Uterus (tissue), 4 donors: ENCODE data around the gene SLC35G6. TPM values are rescaled to one million over a fixed set of nuclear protein-coding genes. Genes with fewer than 3 reads are reported as not detected.

Experiments used
- DNase-seq, 2 donors: peaks; one replicate each; pipeline ENCODE4 v3.0.0-alpha.2; 2019 to 2020
- H3K27ac ChIP-seq, 2 donors: fragments of 200-600 bp; sonication (generic); 1 replicate in 1 of 2; 2 replicates in 1 of 2; pipeline ENCODE4 v1.5.1; 2016 to 2018
- H3K27me3 ChIP-seq, 2 donors: fragments of 200-600 bp; sonication (generic); one replicate each; pipeline ENCODE4 v1.5.1; 2018 to 2019; ENCODE audit warnings: control low read depth in 1 of 2
- H3K36me3 ChIP-seq, 2 donors: fragments of 200-600 bp; sonication (generic); one replicate each; pipeline ENCODE4 v1.5.1; 2019; ENCODE audit warnings: control low read depth in 1 of 2
- H3K4me1 ChIP-seq, 2 donors: fragments of 200-600 bp; sonication (generic); one replicate each; pipeline ENCODE4 v1.5.1; 2018 to 2019; ENCODE audit warnings: control low read depth in 1 of 2
- H3K4me3 ChIP-seq, 2 donors: fragments of 200-600 bp; sonication (generic); 1 replicate in 1 of 2; 2 replicates in 1 of 2; pipeline ENCODE4 v1.5.1; 2018 to 2019; ENCODE audit warnings: mild to moderate bottlenecking in 1 of 2
- H3K9me3 ChIP-seq, 2 donors: fragments of 200-600 bp; sonication (generic); one replicate each; pipeline ENCODE4 v1.5.1; 2019; ENCODE audit warnings: control low read depth in 1 of 2
- POLR2A ChIP-seq, 2 donors: fragments of 450-650 bp; IDR thresholded peaks; one replicate each; pipeline ENCODE4 v1.6.1; 2016; ENCODE audit warnings: antibody characterized with exemption in 2 of 2, mild to moderate bottlenecking in 1 of 2, moderate library complexity in 1 of 2
- intact Hi-C: fragments of 100-400 bp; cut with DNase I; formaldehyde crosslinking; loops from one replicate; pipeline ENCODE4 v1.15.1; 2023; ENCODE audit warnings: low total_unique reads
- total RNA-seq, 4 donors: library from RNA; depleted of rRNA in 3 of 4; stranded (reverse); fragments of >200 nt in 3 of 4; gene quantifications; one replicate each; pipeline versions ENCODE4 v1.1.0 to v1.2.4, GENCODE V29; 2014 to 2023
- TF ChIP-seq, protein P1 (sequence below), 4 experiments: fragments of 200-600 bp in 2 of 4; fragments of 450-650 bp in 2 of 4; sonication (generic) in 2 of 4; IDR thresholded peaks; one replicate each; pipeline ENCODE4 v1.5.1; 2016 to 2019; ENCODE audit warnings: antibody characterized with exemption in 4 of 4, mild to moderate bottlenecking in 2 of 4, moderate library complexity in 1 of 4
- donor health status: DM: yes; HTN: yes; CAD: no.

Gene SLC35G6
- total RNA-seq, 4 donors from 2014 or later: not detected

DNA sequence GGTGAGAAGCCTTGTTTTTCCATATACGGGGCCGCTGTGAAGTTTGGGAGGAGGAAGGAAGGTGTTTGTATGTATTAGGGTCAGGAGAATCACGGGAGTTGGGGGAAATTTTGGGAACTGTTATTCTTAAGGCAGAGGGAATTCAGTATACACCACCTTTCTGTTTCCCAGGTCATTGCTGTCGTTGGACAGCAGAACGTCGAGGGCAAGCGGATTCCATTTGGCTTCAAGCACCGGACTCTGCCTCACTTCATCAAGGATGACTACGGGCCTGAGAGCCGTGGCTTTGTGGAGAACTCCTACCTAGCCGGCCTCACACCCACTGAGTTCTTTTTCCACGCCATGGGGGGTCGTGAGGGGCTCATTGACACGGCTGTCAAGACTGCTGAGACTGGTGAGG is 20.5 kb downstream of the SLC35G6 start:
- H3K36me3 ChIP-seq: no peaks in the 10 kb centered on the region
- intact Hi-C loops: no loop called here
- no peak for TF ChIP-seq POLR2A (IDR thresholded peaks at IDR 0.05)
- TF ChIP-seq, protein P1, sequence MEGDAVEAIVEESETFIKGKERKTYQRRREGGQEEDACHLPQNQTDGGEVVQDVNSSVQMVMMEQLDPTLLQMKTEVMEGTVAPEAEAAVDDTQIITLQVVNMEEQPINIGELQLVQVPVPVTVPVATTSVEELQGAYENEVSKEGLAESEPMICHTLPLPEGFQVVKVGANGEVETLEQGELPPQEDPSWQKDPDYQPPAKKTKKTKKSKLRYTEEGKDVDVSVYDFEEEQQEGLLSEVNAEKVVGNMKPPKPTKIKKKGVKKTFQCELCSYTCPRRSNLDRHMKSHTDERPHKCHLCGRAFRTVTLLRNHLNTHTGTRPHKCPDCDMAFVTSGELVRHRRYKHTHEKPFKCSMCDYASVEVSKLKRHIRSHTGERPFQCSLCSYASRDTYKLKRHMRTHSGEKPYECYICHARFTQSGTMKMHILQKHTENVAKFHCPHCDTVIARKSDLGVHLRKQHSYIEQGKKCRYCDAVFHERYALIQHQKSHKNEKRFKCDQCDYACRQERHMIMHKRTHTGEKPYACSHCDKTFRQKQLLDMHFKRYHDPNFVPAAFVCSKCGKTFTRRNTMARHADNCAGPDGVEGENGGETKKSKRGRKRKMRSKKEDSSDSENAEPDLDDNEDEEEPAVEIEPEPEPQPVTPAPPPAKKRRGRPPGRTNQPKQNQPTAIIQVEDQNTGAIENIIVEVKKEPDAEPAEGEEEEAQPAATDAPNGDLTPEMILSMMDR (IDR thresholded peaks at IDR 0.05): no peak
- no peaks in the 10 kb centered on the region for H3K9me3 ChIP-seq
- H3K27ac ChIP-seq: no peak overlapping the region
- no peak for DNase-seq
- no peak overlapping the region for H3K4me3 ChIP-seq
- no peaks in the 10 kb centered on the region for H3K27me3 ChIP-seq
- no peaks in the 10 kb centered on the region for H3K4me1 ChIP-seq

DNA sequence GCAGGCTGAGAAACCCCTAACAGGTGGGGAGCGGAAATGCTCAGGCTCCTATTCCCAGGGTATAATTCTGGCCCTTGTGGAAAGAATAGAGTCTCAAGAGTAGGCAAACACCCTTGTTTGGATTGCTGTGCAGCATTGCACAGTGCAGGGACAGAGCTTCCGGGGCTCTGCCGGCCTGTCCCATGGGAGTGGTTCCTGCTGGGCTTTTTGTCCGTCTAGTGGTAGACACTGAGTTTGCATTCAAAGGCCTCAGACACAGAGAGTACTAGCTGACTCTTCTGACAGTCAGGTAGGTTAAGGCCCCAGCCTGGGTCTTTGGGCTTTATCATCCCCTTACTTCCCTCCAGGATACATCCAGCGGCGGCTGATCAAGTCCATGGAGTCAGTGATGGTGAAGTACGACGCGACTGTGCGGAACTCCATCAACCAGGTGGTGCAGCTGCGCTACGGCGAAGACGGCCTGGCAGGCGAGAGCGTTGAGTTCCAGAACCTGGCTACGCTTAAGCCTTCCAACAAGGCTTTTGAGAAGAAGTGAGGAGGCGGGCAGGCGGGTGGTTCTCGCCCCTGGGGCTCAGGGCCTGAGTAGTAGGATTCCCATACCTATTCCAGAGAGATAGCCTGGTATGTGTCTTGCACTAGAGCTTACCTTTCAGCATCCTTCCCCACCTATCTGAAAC is 21.1 kb downstream of the SLC35G6 start:
- DNase-seq: no peak
- no peak overlapping the region for H3K4me3 ChIP-seq
- intact Hi-C loops: no loop called here
- no peaks in the 10 kb centered on the region for H3K9me3 ChIP-seq
- no peak for TF ChIP-seq POLR2A (IDR thresholded peaks at IDR 0.05)
- TF ChIP-seq, protein P1 (IDR thresholded peaks at IDR 0.05): no peak
- no peaks in the 10 kb centered on the region for H3K27me3 ChIP-seq
- no peaks in the 10 kb centered on the region for H3K4me1 ChIP-seq
- no peaks in the 10 kb centered on the region for H3K36me3 ChIP-seq
- H3K27ac ChIP-seq: no peak overlapping the region

DNA sequence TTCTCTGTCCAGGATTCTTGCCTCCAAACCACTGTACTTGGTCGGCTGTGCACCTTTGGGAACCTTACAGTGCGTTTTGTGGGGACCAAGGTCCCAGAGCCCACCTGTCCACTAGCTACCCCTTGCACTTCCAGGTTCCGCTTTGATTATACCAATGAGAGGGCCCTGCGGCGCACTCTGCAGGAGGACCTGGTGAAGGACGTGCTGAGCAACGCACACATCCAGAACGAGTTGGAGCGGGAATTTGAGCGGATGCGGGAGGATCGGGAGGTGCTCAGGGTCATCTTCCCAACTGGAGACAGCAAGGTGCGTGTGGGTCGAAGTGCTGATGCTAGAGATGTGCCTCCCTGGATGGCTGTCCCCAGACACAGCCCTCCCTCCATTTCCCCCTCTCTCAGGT is 21.7 kb downstream of the SLC35G6 start:
- H3K27me3 ChIP-seq: no peaks in the 10 kb centered on the region

DNA sequence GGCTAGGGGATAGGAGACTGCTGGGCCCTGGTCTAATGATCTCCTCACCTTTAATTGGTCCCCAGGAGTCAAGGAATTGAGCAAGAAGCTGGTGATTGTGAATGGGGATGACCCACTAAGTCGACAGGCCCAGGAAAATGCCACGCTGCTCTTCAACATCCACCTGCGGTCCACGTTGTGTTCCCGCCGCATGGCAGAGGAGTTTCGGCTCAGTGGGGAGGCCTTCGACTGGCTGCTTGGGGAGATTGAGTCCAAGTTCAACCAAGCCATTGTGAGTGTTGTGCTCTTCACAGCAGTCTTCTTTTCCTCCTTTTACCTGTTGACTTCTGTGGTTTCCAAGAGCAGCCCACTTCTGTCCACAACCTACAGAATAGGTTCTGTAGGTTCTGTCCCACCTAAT is 22.3 kb downstream of the SLC35G6 start:
- Histone ChIP-seq H3K4me1 (no peaks in the 10 kb centered on the region), H3K27ac (no peak overlapping the region), H3K27me3 (no peaks in the 10 kb centered on the region), H3K4me3 (no peak overlapping the region), H3K9me3 (no peaks in the 10 kb centered on the region), H3K36me3 (no peaks in the 10 kb centered on the region)
- TF ChIP-seq POLR2A (IDR thresholded peaks at IDR 0.05): no peak
- TF ChIP-seq, protein P1 (IDR thresholded peaks at IDR 0.05): no peak
- intact Hi-C loops: no loop called here
- no peak for DNase-seq

More for the DNA sequence above, 21.7 kb downstream of the SLC35G6 start:
- Histone ChIP-seq H3K4me1 (no peaks in the 10 kb centered on the region), H3K27ac (no peak overlapping the region), H3K36me3 (no peaks in the 10 kb centered on the region), H3K4me3 (no peak overlapping the region), H3K9me3 (no peaks in the 10 kb centered on the region)
- intact Hi-C loops: no loop called here
- no peak for DNase-seq
- TF ChIP-seq POLR2A (IDR thresholded peaks at IDR 0.05): no peak
- TF ChIP-seq, protein P1 (IDR thresholded peaks at IDR 0.05): no peak

DNA sequence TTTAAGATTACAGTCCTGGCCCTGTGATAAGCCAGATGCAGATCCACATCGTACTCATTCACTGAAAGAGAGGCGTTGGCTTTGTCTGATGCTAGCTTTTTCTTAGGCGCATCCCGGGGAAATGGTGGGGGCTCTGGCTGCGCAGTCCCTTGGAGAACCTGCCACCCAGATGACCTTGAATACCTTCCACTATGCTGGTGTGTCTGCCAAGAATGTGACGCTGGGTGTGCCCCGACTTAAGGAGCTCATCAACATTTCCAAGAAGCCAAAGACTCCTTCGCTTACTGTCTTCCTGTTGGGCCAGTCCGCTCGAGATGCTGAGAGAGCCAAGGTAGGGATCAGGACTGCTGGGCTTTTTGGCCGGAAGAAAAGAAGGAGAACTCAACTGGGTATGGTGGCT is 26.9 kb downstream of the SLC35G6 start:
- no peak overlapping the region for H3K27ac ChIP-seq
- H3K4me1 ChIP-seq: no peaks in the 10 kb centered on the region
- H3K4me3 ChIP-seq: no peak overlapping the region
- TF ChIP-seq, protein P1 (IDR thresholded peaks at IDR 0.05): no peak
- TF ChIP-seq POLR2A (IDR thresholded peaks at IDR 0.05): no peak
- intact Hi-C loops: no loop called here
- H3K9me3 ChIP-seq: no peaks in the 10 kb centered on the region
- no peaks in the 10 kb centered on the region for H3K36me3 ChIP-seq
- DNase-seq: no peak
- no peaks in the 10 kb centered on the region for H3K27me3 ChIP-seq
